Parathyroid adenoma (tissue), 2 donors: ENCODE measurements around the gene AKT2.

ENCODE experiments used
- H2AFZ ChIP-seq: fragments of 300-600 bp; sonication (generic); one replicate; pipeline ENCODE4 v1.7.0; 2017; ENCODE audit warnings: antibody characterized with exemption, mild to moderate bottlenecking
- H3K27ac ChIP-seq: fragments of 300-600 bp; sonication (generic); one replicate; pipeline ENCODE4 v1.7.0; 2017
- H3K27me3 ChIP-seq: fragments of 300-600 bp; sonication (generic); one replicate; pipeline ENCODE4 v1.7.0; 2017; ENCODE audit warnings: low read length; ENCODE audit not compliant: control insufficient read depth, insufficient read depth
- H3K36me3 ChIP-seq: fragments of 300-600 bp; sonication (generic); one replicate; pipeline ENCODE4 v1.7.0; 2017; ENCODE audit warnings: low read length; ENCODE audit not compliant: control insufficient read depth, insufficient read depth
- H3K4me1 ChIP-seq: fragments of 300-600 bp; sonication (generic); one replicate; pipeline ENCODE4 v1.7.0; 2017; ENCODE audit warnings: control low read depth
- H3K4me2 ChIP-seq: fragments of 300-600 bp; sonication (generic); one replicate; pipeline ENCODE4 v1.7.0; 2017; ENCODE audit warnings: low read length
- H3K4me3 ChIP-seq: fragments of 300-600 bp; sonication (generic); one replicate; pipeline ENCODE4 v1.7.0; 2017; ENCODE audit warnings: low read depth, low read length
- H3K79me2 ChIP-seq: fragments of 300-600 bp; sonication (generic); one replicate; pipeline ENCODE4 v1.7.0; 2017; ENCODE audit warnings: control low read depth
- H3K9ac ChIP-seq: fragments of 300-600 bp; sonication (generic); one replicate; pipeline ENCODE4 v1.7.0; 2017; ENCODE audit warnings: mild to moderate bottlenecking
- H3K9me3 ChIP-seq: fragments of 300-600 bp; sonication (generic); one replicate; pipeline ENCODE4 v1.7.0; 2017; ENCODE audit warnings: low read length; ENCODE audit not compliant: control insufficient read depth
- TF ChIP-seq, protein P1 (sequence below): fragments of 300-600 bp; sonication (generic); IDR thresholded peaks from one replicate; pipeline ENCODE4 v1.7.0; 2017; ENCODE audit warnings: antibody characterized with exemption, mild to moderate bottlenecking
- donor health status: primary hyperparathyroidism.

AKT2 gene

DNA sequence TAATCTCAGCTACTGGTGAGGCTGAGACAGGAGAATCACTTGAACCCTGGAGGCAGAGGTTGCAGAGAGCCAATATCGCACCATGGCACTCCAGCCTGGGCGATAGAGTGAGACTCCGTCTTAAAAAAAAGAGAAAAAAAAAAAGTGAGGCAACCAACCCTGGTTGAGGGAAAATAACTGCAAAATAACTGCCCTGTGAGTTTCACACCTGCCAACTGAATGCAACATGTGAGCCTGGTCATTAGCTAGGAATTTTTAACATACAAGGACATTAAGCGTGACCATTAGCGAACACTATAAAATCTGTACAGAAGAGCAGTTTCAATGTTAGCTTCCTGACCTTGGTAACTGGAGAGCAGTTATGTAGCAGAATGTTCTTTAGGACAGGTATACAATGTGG is 56.3 kb downstream of the AKT2 start:
- H3K9me3 ChIP-seq, result no peaks in the 10 kb centered on the region
- H3K36me3 ChIP-seq, result no peaks in the 10 kb centered on the region
- H3K79me2 ChIP-seq, result no peaks in the 10 kb centered on the region
- H3K27ac ChIP-seq, result no peak overlapping the region
- no peak overlapping the region for H3K4me2 ChIP-seq
- peaks cover 15% of the 10 kb centered on the region for H3K4me1 ChIP-seq
- no peak overlapping the region for H3K4me3 ChIP-seq
- TF ChIP-seq, protein P1, sequence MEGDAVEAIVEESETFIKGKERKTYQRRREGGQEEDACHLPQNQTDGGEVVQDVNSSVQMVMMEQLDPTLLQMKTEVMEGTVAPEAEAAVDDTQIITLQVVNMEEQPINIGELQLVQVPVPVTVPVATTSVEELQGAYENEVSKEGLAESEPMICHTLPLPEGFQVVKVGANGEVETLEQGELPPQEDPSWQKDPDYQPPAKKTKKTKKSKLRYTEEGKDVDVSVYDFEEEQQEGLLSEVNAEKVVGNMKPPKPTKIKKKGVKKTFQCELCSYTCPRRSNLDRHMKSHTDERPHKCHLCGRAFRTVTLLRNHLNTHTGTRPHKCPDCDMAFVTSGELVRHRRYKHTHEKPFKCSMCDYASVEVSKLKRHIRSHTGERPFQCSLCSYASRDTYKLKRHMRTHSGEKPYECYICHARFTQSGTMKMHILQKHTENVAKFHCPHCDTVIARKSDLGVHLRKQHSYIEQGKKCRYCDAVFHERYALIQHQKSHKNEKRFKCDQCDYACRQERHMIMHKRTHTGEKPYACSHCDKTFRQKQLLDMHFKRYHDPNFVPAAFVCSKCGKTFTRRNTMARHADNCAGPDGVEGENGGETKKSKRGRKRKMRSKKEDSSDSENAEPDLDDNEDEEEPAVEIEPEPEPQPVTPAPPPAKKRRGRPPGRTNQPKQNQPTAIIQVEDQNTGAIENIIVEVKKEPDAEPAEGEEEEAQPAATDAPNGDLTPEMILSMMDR, result no peak
- no peak overlapping the region for H2AFZ ChIP-seq
- no peak overlapping the region for H3K9ac ChIP-seq
- no peaks in the 10 kb centered on the region for H3K27me3 ChIP-seq

DNA sequence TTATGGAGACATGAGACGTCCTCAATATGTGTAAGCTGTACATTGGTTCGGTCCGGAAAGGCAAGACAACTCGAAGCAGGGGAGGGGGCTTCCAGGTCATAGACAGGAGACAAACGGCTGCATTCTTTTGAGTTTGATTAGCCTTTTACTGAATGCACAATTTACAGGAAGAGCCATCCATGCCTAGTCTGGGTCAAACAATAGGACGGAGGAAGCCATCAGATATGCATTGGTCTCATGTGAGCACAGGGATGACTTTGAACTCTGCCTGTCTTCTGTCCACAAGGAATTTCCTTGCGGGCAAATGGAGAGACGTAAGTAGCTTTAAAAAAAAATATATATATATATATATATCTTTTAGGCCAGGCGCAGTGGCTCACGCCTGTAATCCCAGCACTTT is 56.8 kb downstream of the AKT2 start:
- no peaks in the 10 kb centered on the region for H3K9me3 ChIP-seq
- TF ChIP-seq, protein P1, result no peak
- no peak overlapping the region for H3K27ac ChIP-seq
- no peaks in the 10 kb centered on the region for H3K79me2 ChIP-seq
- no peak overlapping the region for H3K4me3 ChIP-seq
- no peaks in the 10 kb centered on the region for H3K36me3 ChIP-seq
- no peak overlapping the region for H2AFZ ChIP-seq
- no peak overlapping the region for H3K9ac ChIP-seq
- no peak overlapping the region for H3K4me2 ChIP-seq
- peaks cover 15% of the 10 kb centered on the region for H3K4me1 ChIP-seq
- H3K27me3 ChIP-seq, result no peaks in the 10 kb centered on the region

DNA sequence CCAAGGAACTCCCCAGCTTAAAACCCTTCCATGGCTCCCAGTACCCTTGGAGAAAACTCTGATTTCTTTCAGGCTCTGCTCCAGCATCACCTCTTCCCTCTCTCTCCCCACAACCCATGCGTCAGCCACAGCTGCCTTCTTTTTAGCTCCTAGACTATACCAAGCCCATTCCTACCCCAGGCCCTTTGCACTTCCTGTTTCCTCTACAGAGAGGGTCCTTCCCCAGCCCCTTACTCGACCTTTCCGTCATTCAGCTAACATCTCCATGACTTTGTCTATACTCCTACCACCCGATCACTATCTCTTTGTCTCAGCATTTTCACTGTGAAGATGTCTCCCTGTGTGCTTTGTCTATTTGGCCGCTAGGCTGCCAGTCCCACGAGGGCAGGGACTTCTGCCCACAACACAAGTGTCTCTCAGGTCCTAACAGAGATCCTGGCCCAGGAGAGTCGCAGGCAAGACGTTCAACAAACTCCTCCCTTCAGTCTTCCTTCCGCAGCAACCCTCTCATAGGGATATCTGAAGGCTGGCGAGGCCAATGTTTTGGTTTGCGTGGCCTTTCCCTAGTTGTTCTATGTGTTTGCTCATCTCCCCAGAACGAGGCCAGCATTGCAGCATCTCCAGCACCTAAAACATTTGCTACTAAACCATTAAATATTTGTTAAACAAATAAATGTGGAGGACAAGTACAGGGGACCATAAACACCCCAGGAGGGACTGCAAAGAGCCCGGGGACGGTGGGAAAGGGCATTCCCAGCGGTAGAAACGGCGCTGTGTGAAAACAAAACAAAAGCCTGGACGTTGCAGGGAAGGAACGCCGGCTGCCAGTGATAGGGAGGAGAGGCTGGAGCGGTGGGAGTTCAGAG is 59.5 kb downstream of the AKT2 start:
- peaks cover 8% of the 10 kb centered on the region for H3K4me1 ChIP-seq
- H3K79me2 ChIP-seq, result no peaks in the 10 kb centered on the region
- H3K9ac ChIP-seq, result no peak overlapping the region
- no peak overlapping the region for H3K27ac ChIP-seq
- peak overlapping the region; percentile 28 for H3K4me2 ChIP-seq
- TF ChIP-seq, protein P1, result no peak
- no peaks in the 10 kb centered on the region for H3K9me3 ChIP-seq
- peak overlapping the region; percentile 88 for H2AFZ ChIP-seq
- peak overlapping the region; percentile 5 for H3K4me3 ChIP-seq
- H3K36me3 ChIP-seq, result no peaks in the 10 kb centered on the region
- H3K27me3 ChIP-seq, result no peaks in the 10 kb centered on the region

DNA sequence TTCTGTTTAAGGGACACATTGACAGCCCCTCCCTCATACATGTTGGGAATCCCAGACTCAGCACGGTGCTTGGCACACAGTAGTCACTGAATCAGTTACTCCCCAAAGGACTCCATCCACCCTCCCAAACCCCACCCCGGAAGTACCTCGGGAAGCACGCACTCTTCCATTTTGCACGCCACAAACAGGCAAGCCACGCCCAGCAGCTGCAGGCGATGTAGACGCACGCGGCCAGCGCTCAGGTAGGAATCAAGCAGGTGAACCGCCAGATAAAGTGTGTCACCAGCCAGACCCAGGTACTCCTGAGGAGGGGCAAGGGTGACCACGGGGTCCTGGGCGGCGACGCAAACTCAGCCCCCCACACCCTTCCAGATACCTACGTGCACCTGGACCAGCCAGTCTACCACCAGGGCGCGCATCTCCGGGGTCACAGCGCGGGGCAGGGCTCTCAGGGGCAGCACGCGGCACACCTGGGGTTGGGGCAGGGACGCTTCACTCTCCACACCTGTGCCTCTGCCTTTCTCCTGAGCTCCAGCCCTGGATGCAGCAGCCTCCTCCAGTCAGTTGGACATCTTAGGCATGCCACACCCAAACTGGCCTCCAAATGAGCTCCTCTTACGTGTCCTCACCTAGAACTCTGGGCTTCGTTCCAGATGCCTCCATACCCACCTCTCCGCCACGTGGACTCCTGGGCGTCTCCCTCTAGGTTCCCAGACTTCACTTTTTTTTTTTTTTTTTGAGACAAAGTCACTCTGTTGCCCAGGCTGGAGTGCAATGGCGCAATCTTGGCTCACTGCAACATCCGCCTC is 60.6 kb downstream of the AKT2 start:
- H3K9me3 ChIP-seq, result no peaks in the 10 kb centered on the region
- no peaks in the 10 kb centered on the region for H3K27me3 ChIP-seq
- no peaks in the 10 kb centered on the region for H3K79me2 ChIP-seq
- no peak overlapping the region for H3K27ac ChIP-seq
- no peak overlapping the region for H3K4me3 ChIP-seq
- TF ChIP-seq, protein P1, result no peak
- no peak overlapping the region for H2AFZ ChIP-seq
- H3K4me1 ChIP-seq, result peaks cover 8% of the 10 kb centered on the region
- no peak overlapping the region for H3K4me2 ChIP-seq
- no peaks in the 10 kb centered on the region for H3K36me3 ChIP-seq
- no peak overlapping the region for H3K9ac ChIP-seq
